CD4-positive, alpha-beta T cell (primary cell): Measurements from ENCODE around the gene LTC4S. TPM values are rescaled to one million over a fixed set of nuclear protein-coding genes. Genes with fewer than 3 reads are reported as not detected.
"Not testable (repeated sequence)": the region's sequence is repeated elsewhere in the genome, so short reads cannot be mapped to it uniquely, and the experiment has no call there.

Source experiments
- ATAC-seq: fragments of 200-7000 bp; cut with Tn5 transposase; one replicate; pipeline ENCODE4 v1.10.0; 2022; ENCODE audit warnings: mild to moderate bottlenecking; ENCODE audit not compliant: poor library complexity
- CTCF ChIA-PET: fragments of 350-600 bp; sonication (Branson Sonifier 250); formaldehyde crosslinking; loops from one replicate; lab custom pipeline; 2021; ENCODE audit warnings: antibody characterized with exemption, inconsistent platforms; lab: Charles Lee
- POLR2A ChIA-PET: fragments of 350-600 bp; sonication (Branson Sonifier 250); formaldehyde crosslinking; loops from one replicate; lab custom pipeline; 2021; ENCODE audit warnings: antibody characterized with exemption, inconsistent platforms; lab: Charles Lee
- DNase-seq, 14 experiments: peaks; one replicate each; pipeline ENCODE4 v3.0.0-alpha.2; 2013 to 2020; ENCODE audit warnings: mixed read lengths in 2 of 14
- H3K27ac ChIP-seq, 2 donors: one replicate each; pipeline versions ENCODE4 v1.5.1 to v1.7.0; 2013; ENCODE audit warnings: low read length in 2 of 2, low read depth in 1 of 2, mild to moderate bottlenecking in 1 of 2
- H3K27me3 ChIP-seq, 2 experiments: 1 replicate in 1 of 2; 2 replicates in 1 of 2; pipeline versions ENCODE4 v1.6.1 to v1.7.0; 2013; ENCODE audit warnings: low read length in 2 of 2, control low read depth in 1 of 2, mild to moderate bottlenecking in 1 of 2, moderate library complexity in 1 of 2; ENCODE audit not compliant: insufficient read depth in 2 of 2, control insufficient read depth in 1 of 2
- H3K36me3 ChIP-seq: one replicate; pipeline ENCODE4 v1.6.1; 2013; ENCODE audit warnings: low read length, control low read depth; ENCODE audit not compliant: insufficient read depth
- H3K4me1 ChIP-seq: one replicate; pipeline ENCODE4 v1.6.1; 2013; ENCODE audit warnings: low read length, control low read depth; ENCODE audit not compliant: insufficient read depth
- H3K4me3 ChIP-seq: one replicate; pipeline ENCODE4 v1.5.1; 2013; ENCODE audit warnings: mild to moderate bottlenecking, low read length, moderate library complexity
- H3K9me3 ChIP-seq, 2 experiments: 1 replicate in 1 of 2; 2 replicates in 1 of 2; pipeline versions ENCODE4 v1.6.1 to v1.7.0; 2013; ENCODE audit warnings: low read length in 2 of 2, mild to moderate bottlenecking in 2 of 2, control low read depth in 1 of 2, moderate library complexity in 1 of 2; ENCODE audit not compliant: control insufficient read depth in 1 of 2, insufficient read depth in 1 of 2
- H3K27ac Mint-ChIP-seq: one replicate; pipeline ENCODE4 v1.8.0; 2020; ENCODE audit warnings: mixed read lengths
- H3K27me3 Mint-ChIP-seq: one replicate; pipeline ENCODE4 v1.8.0; 2021; ENCODE audit warnings: mixed read lengths
- H3K36me3 Mint-ChIP-seq: one replicate; pipeline ENCODE4 v1.8.0; 2021; ENCODE audit warnings: low read depth, mixed read lengths
- H3K4me1 Mint-ChIP-seq: one replicate; pipeline ENCODE4 v1.8.0; 2021; ENCODE audit warnings: low read depth, mixed read lengths
- H3K4me3 Mint-ChIP-seq: one replicate; pipeline ENCODE4 v1.8.0; 2020; ENCODE audit warnings: mild to moderate bottlenecking, mixed read lengths
- H3K9me3 Mint-ChIP-seq: one replicate; pipeline ENCODE4 v1.8.0; 2020; ENCODE audit warnings: mixed read lengths
- intact Hi-C, 2 experiments: fragments of 100-400 bp; cut with DNase I in 1 of 2; cut with micrococcal nuclease in 1 of 2; formaldehyde crosslinking; loops; one replicate each; pipeline versions ENCODE4 v1.15.1 to v1.9.0; 2023 to 2025; cut with DNase I, micrococcal nuclease
- total RNA-seq, 174 experiments: library from RNA in 2 of 174; stranded (reverse) in 2 of 174; gene quantifications; one replicate each; pipeline ENCODE4 v1.2.3 and lab custom pipeline; 2021 to 2026
- TF ChIP-seq, protein P1 (sequence below): fragments of 200-600 bp; IDR thresholded peaks from one replicate; pipeline ENCODE4 v1.8.0; 2022; ENCODE audit warnings: antibody characterized with exemption, mild to moderate bottlenecking

LTC4S gene
- total RNA-seq, 2 experiments from 2014 or later = 3.6 to 4.2 TPM

DNA sequence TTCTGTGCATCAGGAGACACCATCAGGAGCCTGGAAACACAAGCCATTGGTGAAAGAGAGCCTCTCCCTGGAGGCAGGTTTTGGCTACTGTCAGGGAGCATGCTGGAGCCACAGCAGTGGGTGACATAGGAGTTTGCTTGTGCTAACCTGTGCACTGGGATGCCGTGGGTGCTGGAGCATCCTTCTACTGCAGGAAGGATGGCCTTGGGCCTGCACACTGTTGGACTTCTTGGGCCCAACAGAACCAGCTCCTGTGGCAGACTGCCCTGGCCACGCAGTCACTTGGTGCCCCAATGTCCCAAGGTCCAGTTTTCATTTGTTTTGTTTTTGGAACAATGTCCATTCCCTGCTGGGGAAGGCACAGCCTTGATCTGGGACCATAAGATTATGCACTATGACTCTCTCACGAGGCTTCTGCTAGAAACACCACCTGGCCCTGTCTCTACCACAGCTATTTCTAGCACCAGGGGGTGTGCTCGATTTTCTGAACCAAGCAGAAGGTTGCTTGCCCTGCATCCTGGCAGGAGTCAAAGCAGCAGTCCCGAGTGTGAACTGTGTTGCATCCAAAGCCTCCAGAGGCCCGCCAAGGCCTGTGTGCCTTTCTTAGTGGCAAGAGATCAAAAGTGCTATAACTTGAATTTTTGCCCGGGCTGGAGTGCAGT, 5.5 kb upstream of the LTC4S start:
- Histone ChIP-seq H3K36me3 (no peaks in the 10 kb centered on the region), H3K4me1 (peaks cover 6% of the 10 kb centered on the region), H3K9me3 (no peaks in the 10 kb centered on the region), H3K27ac (no peak overlapping the region), H3K4me3 (no peak overlapping the region), H3K27me3 (no peaks in the 10 kb centered on the region)
- no peak overlapping the region for H3K4me3 Mint-ChIP-seq
- ATAC-seq (no peak), DNase-seq (no peak)
- TF ChIP-seq, protein P1, sequence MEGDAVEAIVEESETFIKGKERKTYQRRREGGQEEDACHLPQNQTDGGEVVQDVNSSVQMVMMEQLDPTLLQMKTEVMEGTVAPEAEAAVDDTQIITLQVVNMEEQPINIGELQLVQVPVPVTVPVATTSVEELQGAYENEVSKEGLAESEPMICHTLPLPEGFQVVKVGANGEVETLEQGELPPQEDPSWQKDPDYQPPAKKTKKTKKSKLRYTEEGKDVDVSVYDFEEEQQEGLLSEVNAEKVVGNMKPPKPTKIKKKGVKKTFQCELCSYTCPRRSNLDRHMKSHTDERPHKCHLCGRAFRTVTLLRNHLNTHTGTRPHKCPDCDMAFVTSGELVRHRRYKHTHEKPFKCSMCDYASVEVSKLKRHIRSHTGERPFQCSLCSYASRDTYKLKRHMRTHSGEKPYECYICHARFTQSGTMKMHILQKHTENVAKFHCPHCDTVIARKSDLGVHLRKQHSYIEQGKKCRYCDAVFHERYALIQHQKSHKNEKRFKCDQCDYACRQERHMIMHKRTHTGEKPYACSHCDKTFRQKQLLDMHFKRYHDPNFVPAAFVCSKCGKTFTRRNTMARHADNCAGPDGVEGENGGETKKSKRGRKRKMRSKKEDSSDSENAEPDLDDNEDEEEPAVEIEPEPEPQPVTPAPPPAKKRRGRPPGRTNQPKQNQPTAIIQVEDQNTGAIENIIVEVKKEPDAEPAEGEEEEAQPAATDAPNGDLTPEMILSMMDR = no peak
- H3K36me3 Mint-ChIP-seq = no peaks in the 10 kb centered on the region
- H3K27ac Mint-ChIP-seq = no peak overlapping the region
- H3K4me1 Mint-ChIP-seq = peaks cover 10% of the 10 kb centered on the region
- no peaks in the 10 kb centered on the region for H3K27me3 Mint-ChIP-seq
- intact Hi-C loops = no loop called here
- ChIA-PET POLR2A (no interaction called here), CTCF (no interaction called here)
- H3K9me3 Mint-ChIP-seq = no peaks in the 10 kb centered on the region

DNA sequence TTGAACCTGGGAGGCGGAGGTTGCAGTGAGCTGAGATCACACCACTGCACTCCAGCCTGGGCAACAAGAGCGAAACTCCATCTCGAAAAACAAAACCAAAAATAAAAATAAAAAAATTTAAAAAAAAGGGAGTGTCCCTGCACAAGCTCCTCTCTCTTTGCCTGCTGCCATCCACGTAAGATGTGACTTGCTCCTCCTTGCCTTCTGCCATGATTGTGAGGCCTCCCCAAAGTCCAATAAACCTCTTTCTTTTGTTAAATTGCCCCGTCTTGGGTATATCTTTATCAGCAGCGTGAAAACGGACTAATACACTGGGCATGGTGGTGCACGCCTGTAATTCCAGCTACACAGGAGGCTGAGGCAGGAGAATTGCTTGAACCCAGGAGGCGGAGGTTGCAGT, 4.5 kb upstream of the LTC4S start:
- CTCF ChIA-PET = not testable (repeated sequence)

DNA sequence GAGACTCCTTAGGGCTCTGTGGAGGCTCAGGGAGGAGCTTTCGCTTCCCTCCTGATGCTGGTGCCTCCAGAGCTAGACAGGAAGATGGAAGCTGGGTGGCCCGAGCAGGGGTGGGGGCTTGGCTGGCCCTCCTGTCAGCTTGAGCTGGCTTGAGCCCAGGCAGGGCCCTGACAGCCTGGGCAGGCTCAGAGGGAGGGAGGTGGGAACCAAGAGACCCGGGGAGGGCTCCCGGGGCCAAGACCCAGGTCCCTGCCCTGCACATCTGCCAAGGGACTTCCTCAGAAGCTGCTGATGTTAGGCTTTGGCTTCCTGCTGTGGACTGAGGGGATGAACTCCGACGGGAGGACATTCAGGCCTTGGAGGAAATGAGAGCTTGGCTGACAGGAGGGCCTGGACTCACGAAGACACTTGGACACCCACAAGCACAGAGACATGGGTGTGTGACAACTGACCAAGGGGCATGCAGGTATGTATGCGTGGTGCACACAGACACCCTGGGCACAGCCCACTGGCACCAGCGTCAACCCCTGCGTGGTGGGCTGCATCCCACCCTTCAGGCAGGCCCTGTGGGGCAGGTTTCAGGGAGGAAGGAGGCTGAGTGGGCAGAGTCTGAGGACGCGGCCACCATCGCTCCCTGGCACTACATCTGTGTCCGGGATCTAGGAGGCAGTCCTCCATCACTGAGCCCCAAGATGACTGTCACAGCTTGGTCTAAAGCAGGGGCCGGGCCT, 1.7 kb upstream of the LTC4S start:
- Mint-ChIP-seq H3K36me3 (peaks cover 5% of the 10 kb centered on the region), H3K27ac (peak overlapping the region; percentile 59), H3K27me3 (no peaks in the 10 kb centered on the region), H3K4me1 (peaks cover 35% of the 10 kb centered on the region), H3K4me3 (peak overlapping the region; percentile 63), H3K9me3 (no peaks in the 10 kb centered on the region)
- Histone ChIP-seq H3K27ac (no peak overlapping the region), H3K36me3 (no peaks in the 10 kb centered on the region), H3K4me3 (no peak overlapping the region), H3K9me3 (no peaks in the 10 kb centered on the region), H3K27me3 (no peaks in the 10 kb centered on the region), H3K4me1 (peaks cover 38% of the 10 kb centered on the region)
- intact Hi-C loops = no loop called here
- DNase-seq (peak in 1 of 14 experiments; percentile 32), ATAC-seq (no peak)
- ChIA-PET POLR2A (interaction anchor here (1.2 kb wide), 1 partner anchor 168 kb away, joined by 5 read pairs; the partner anchor contains the start of gene HNRNPH1), CTCF (interaction anchor here (0.8 to 2.8 kb wide), 3 partner anchors 9 to 29 kb away, joined by 3 to 12 read pairs (median 4); no protein-coding TSS in a partner anchor)
- TF ChIP-seq, protein P1 = no peak

More for the DNA sequence above, 4.5 kb upstream of the LTC4S start:
- intact Hi-C loops, H3K36me3 ChIP-seq, H3K27ac Mint-ChIP-seq, H3K27me3 ChIP-seq, H3K4me3 ChIP-seq, H3K27ac ChIP-seq, POLR2A ChIA-PET, H3K4me3 Mint-ChIP-seq, H3K36me3 Mint-ChIP-seq, H3K9me3 Mint-ChIP-seq, H3K27me3 Mint-ChIP-seq, H3K9me3 ChIP-seq, ATAC-seq, DNase-seq: not testable (repeated sequence)
- peaks cover 20% of the 10 kb centered on the region for H3K4me1 Mint-ChIP-seq
- peaks cover 16% of the 10 kb centered on the region for H3K4me1 ChIP-seq
